ENCODE measurements around the gene SLC13A3.

The SLC13A3 gene

DNA sequence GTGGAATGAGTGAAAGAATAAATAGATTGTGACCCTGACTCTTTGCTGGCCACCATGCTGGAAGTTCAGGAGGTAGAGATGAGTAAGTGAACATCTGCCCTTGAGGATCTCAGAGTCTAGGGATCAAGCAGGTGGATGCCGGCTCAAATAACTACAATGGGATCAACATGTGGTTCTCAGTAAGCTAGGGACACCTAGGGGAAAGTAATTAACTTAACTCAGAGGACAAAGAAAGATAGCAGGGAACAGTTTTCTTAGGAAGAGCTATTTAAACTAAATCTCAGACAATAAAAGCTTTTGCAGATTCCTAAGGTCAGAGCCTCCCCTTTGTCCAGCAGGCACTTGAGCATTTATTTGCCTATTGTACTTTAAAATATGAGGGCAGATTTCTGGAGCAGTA, 29.1 kb downstream of the SLC13A3 start:
- DNase-seq (ENCODE audit: low read depth), result no peak
- H3K4me3 ChIP-seq (ENCODE audit: low read depth, low read length), result no peak overlapping the region
- TF ChIP-seq CTCF (IDR thresholded peaks at IDR 0.05; ENCODE audit: insufficient read depth, low read depth, low read length, missing control alignments), result no peak

DNA sequence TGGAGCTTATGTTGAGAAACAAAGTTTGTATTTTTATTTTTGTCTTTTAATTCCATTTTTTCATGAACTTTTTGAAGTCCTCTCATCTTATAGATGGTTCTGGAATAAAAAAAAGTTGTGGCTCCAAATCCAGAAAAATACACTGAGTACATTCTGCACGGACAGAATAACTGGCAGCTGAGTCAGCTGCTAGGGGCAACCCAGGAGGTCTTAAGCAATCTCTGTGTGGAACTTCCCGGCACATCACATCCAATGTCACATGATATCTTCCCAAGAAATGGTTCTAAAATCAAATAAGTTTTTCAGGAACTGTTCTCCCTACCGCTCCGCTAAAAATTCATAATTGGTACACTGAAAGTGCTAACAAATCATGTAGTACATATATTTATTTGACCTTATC, 29.8 kb downstream of the SLC13A3 start:
- TF ChIP-seq CTCF (IDR thresholded peaks at IDR 0.05; ENCODE audit: insufficient read depth, low read depth, low read length, missing control alignments), result no peak
- no peak overlapping the region for H3K4me3 ChIP-seq (ENCODE audit: low read depth, low read length)
- DNase-seq (ENCODE audit: low read depth), result no peak

DNA sequence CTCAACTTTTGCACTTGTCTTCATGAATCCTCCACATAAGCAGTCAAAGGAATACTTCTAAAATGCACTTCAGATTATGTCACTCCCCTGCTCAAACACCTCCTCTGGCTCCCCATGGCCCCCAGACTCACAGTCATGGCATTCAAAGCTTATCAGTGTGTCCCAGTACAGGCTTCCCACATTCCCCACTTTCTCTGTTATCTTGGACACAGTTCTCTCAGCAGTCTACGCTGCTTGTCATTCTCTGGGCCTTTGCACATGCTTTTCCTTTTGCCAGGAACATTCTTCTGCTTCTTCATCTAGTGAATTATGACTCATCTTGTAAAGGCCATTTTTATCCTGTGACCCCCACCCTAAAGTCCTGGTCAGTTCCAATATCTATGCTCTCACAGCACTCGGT, 31.8 kb downstream of the SLC13A3 start:
- H3K4me3 ChIP-seq (ENCODE audit: low read depth, low read length), result no peak overlapping the region
- no peak for DNase-seq (ENCODE audit: low read depth)
- no peak for TF ChIP-seq CTCF (IDR thresholded peaks at IDR 0.05; ENCODE audit: insufficient read depth, low read depth, low read length, missing control alignments)

- no peak for DNase-seq (ENCODE audit: low read depth)
- no peak overlapping the region for H3K4me3 ChIP-seq (ENCODE audit: low read depth, low read length)
- TF ChIP-seq CTCF (IDR thresholded peaks at IDR 0.05; ENCODE audit: insufficient read depth, low read depth, low read length, missing control alignments), result no peak
Observed at GRCh38 chr20:46618316-46619100, 32.8 kb downstream of the SLC13A3 start.

DNA sequence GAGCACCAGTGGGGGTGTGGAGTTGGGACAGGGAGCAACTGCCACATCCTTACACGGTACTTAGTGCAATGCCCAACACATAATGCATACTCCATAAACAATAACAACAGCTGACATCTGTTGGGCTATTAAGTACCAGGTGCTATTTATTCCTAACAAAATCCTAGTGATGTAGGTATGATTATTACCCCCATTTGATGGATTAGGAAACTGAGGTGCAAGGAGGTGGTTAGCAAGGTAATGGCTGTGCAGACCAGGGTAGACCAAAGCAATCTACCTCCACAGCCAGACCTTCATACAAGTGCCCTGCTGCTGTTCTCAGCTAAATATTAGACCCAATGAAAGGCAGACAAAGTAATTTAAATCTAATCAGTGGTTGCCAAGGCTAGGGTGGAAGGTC, 36.8 kb downstream of the SLC13A3 start:
- H3K4me3 ChIP-seq (ENCODE audit: low read depth, low read length), result no peak overlapping the region
- TF ChIP-seq CTCF (IDR thresholded peaks at IDR 0.05; ENCODE audit: insufficient read depth, low read depth, low read length, missing control alignments), result no peak
- DNase-seq (ENCODE audit: low read depth), result no peak

- TF ChIP-seq CTCF (IDR thresholded peaks at IDR 0.05; ENCODE audit: insufficient read depth, low read depth, low read length, missing control alignments), result no peak
- H3K4me3 ChIP-seq (ENCODE audit: low read depth, low read length), result no peak overlapping the region
- DNase-seq (ENCODE audit: low read depth), result no peak
Observed at GRCh38 chr20:46610145-46610544, 41.1 kb downstream of the SLC13A3 start.

- H3K4me3 ChIP-seq (ENCODE audit: low read depth, low read length), result no peak overlapping the region
- no peak for TF ChIP-seq CTCF (IDR thresholded peaks at IDR 0.05; ENCODE audit: insufficient read depth, low read depth, low read length, missing control alignments)
- DNase-seq (ENCODE audit: low read depth), result no peak
Observed at GRCh38 chr20:46609043-46609442, 42.2 kb downstream of the SLC13A3 start.

All from GM12865 (cell line).